PFSK-1 (cell line): ENCODE data around the gene NUDT16L1.

Source experiments
- FOXP2 ChIP-seq: optimal IDR thresholded peaks from 2 replicates; pipeline ENCODE3; 2011; ENCODE audit warnings: borderline replicate concordance, control low read depth, inconsistent platforms; ENCODE audit not compliant: insufficient read depth; ENCODE audit errors: extremely low read length, extremely low read depth
- POLR2AphosphoS5 ChIP-seq: IDR thresholded peaks from 2 replicates; pipeline ENCODE4 v1.6.1; 2012; ENCODE audit warnings: low read depth, mild to moderate bottlenecking, control low read depth, low read length, moderate library complexity
- REST ChIP-seq, 2 experiments: IDR thresholded peaks; 2 replicates each; pipeline versions ENCODE4 v1.6.1 to v1.8.0; 2011 to 2012; ENCODE audit warnings: low read depth in 2 of 2, low read length in 2 of 2, control low read depth in 1 of 2, inconsistent platforms in 1 of 2, mild to moderate bottlenecking in 1 of 2, moderate library complexity in 1 of 2; ENCODE audit not compliant: insufficient read depth in 1 of 2
- SIN3A ChIP-seq: IDR thresholded peaks from 2 replicates; pipeline ENCODE4 v1.6.1; 2012; ENCODE audit warnings: mild to moderate bottlenecking, low read length, moderate library complexity, borderline replicate concordance; ENCODE audit not compliant: insufficient read depth
- TAF1 ChIP-seq: IDR thresholded peaks from 2 replicates; pipeline ENCODE4 v1.6.1; 2012; ENCODE audit warnings: low read length, control low read depth, borderline replicate concordance; ENCODE audit not compliant: insufficient read depth

NUDT16L1 gene

GRCh38 chr16:4682084-4682591, 11.2 kb upstream of the NUDT16L1 start:
- TF ChIP-seq SIN3A (no peak), FOXP2 (no peak)

- TF ChIP-seq FOXP2, result no peak
- TF ChIP-seq TAF1, result no peak
- no peak for TF ChIP-seq SIN3A
- TF ChIP-seq POLR2AphosphoS5, result no peak
- no peak for TF ChIP-seq REST (IDR thresholded peaks at IDR 0.05; ENCODE audit: insufficient read depth in 1 of 2, low read depth in 2 of 2, low read length in 2 of 2)
Measured at GRCh38 chr16:4682616-4683254, 10.6 kb upstream of the NUDT16L1 start.

DNA sequence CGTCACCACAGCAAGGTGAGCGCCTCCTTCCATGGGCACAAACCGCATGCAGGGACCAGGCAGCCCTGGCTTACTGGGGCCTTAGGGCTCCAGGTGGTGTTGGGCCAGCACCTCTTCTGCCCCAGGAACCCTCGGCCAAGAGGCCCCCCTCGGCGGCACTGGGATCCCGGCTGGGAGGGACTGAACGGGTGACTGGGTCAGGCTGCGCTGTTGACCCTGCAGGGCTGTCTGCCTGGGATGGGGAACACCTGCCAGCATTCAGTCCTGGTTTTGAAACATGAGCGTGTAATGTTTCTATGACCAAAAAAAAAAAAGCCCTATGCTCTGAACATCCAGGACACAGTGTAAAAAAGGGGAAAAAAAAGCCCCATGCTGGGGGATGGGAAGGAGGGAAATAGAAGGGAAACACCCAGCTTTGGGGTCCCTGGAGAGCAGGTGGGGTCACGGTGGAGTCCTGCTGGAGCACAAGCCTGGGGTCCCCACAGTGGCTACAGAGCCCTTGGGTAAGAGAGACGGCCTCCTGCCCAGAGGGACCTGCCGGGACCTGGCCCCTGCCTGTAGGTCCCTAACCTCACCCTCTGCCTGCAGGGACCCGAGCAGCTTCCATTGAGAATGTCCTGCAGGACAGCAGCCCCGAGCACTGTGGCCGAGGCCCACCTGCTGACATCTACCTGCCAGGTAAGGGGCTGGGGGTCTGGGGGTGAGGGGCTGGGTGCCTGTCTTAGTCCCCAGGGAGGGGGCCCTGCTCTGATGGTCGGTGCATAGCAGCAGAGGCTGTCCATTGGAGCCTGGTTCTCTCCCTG, 9.9 kb upstream of the NUDT16L1 start:
- no peak for TF ChIP-seq REST (IDR thresholded peaks at IDR 0.05; ENCODE audit: insufficient read depth in 1 of 2, low read depth in 2 of 2, low read length in 2 of 2)
- TF ChIP-seq FOXP2, result no peak
- TF ChIP-seq POLR2AphosphoS5, result no peak
- no peak for TF ChIP-seq TAF1
- no peak for TF ChIP-seq SIN3A

DNA sequence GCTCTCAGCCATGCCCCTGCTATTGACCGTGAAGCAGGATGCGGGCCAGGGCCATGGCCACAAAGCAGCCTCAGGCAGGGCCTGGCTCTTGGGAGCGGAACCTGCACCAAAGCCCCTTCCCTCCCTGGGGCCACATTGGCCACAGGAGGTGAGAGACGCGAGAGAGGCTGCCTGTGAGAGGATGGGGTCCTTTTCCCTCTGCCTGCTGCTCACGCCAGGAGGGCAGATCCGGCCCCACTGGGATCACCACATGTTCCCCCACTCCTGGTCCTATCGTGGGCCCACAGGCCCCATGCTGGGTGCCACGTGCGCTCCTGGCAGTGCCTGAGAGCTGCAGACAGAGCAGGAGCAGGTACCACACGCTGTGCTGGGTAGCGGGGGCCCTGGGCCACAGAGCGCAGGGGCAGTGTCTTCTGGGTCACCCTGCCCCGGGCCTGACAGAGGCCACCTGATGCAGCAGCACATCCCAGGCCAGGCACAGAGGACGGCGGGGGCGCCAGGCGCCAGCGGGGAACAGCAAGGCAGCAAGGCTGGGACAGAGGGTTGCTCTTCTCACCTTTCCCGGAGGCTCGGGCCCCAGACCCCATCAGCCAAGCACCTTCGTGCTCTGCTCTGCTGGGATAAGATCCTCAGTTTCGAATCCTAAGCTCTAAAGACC, 9.2 kb upstream of the NUDT16L1 start:
- TF ChIP-seq POLR2AphosphoS5 (no peak), TAF1 (no peak), SIN3A (no peak), REST (IDR thresholded peaks at IDR 0.05; ENCODE audit: insufficient read depth in 1 of 2, low read depth in 2 of 2, low read length in 2 of 2) (no peak), FOXP2 (no peak)

DNA sequence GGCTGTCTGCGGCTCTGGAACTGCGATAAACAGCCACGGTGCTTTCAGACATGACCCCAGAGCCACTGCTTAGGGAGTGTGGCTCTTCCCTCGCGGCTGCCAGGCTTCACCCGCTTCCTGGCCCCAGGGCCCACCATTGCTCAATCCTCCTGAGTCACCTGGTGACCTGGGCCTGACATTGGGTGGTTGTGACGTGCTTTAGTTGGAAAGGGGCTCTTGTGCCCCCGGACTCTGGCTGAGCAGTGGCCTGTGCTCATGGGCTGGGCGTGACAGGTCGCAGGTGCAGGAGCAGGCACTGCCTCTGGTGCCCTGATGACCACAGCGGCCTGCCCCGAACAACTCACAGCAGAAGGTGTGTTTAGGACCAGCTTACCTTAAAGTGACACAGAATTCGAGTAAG, 8.6 kb upstream of the NUDT16L1 start:
- TF ChIP-seq REST (IDR thresholded peaks at IDR 0.05; ENCODE audit: insufficient read depth in 1 of 2, low read depth in 2 of 2, low read length in 2 of 2) (no peak), TAF1 (no peak), POLR2AphosphoS5 (no peak), FOXP2 (no peak), SIN3A (no peak)
